Vagina (tissue), 2 donors: ENCODE data around the gene TMEM171.

Experiments
- POLR2A ChIP-seq, 2 donors: fragments of 450-650 bp; IDR thresholded peaks; one replicate each; pipeline ENCODE4 v1.6.1; 2017; ENCODE audit warnings: antibody characterized with exemption in 2 of 2, mild to moderate bottlenecking in 2 of 2, moderate library complexity in 2 of 2
- POLR2AphosphoS5 ChIP-seq, 2 donors: sonication (generic); formaldehyde crosslinking; IDR thresholded peaks; one replicate each; pipeline ENCODE4 v1.9.0; 2017; ENCODE audit warnings: antibody characterized with exemption in 2 of 2, mild to moderate bottlenecking in 2 of 2, low read depth in 1 of 2; ENCODE audit not compliant: insufficient read depth in 1 of 2
- TF ChIP-seq, protein P1 (sequence below), 3 experiments: fragments of 450-650 bp in 2 of 3; fragments of 200-600 bp in 1 of 3; sonication (generic) in 1 of 3; IDR thresholded peaks; one replicate each; pipeline ENCODE4 v1.5.1; 2017 to 2019; ENCODE audit warnings: antibody characterized with exemption in 3 of 3, mild to moderate bottlenecking in 2 of 3, moderate library complexity in 2 of 3

- TF ChIP-seq, protein P1, sequence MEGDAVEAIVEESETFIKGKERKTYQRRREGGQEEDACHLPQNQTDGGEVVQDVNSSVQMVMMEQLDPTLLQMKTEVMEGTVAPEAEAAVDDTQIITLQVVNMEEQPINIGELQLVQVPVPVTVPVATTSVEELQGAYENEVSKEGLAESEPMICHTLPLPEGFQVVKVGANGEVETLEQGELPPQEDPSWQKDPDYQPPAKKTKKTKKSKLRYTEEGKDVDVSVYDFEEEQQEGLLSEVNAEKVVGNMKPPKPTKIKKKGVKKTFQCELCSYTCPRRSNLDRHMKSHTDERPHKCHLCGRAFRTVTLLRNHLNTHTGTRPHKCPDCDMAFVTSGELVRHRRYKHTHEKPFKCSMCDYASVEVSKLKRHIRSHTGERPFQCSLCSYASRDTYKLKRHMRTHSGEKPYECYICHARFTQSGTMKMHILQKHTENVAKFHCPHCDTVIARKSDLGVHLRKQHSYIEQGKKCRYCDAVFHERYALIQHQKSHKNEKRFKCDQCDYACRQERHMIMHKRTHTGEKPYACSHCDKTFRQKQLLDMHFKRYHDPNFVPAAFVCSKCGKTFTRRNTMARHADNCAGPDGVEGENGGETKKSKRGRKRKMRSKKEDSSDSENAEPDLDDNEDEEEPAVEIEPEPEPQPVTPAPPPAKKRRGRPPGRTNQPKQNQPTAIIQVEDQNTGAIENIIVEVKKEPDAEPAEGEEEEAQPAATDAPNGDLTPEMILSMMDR (IDR thresholded peaks at IDR 0.05) = no peak
- no peak for TF ChIP-seq POLR2AphosphoS5 (IDR thresholded peaks at IDR 0.05; ENCODE audit: insufficient read depth in 1 of 2, low read depth in 1 of 2)
- TF ChIP-seq POLR2A (IDR thresholded peaks at IDR 0.05) = no peak
Measured at GRCh38 chr5:73094415-73094814, 26.0 kb upstream of the TMEM171 start.
